ENCODE data around the gene CLCN2.

The CLCN2 gene

GRCh38 chr3:184358124-184358767 lies 3.2 kb downstream of the CLCN2 start:
- Mint-ChIP-seq H3K27ac (no peak overlapping the region), H3K27me3 (no peaks in the 10 kb centered on the region), H3K4me3 (no peak overlapping the region), H3K9me3 (no peaks in the 10 kb centered on the region), H3K36me3 (ENCODE audit: low read depth) (peaks cover 7% of the 10 kb centered on the region), H3K4me1 (ENCODE audit: low read depth) (peaks cover 13% of the 10 kb centered on the region)

- Mint-ChIP-seq H3K4me3 (no peak overlapping the region), H3K4me1 (ENCODE audit: low read depth) (peaks cover 12% of the 10 kb centered on the region), H3K9me3 (no peaks in the 10 kb centered on the region), H3K27me3 (no peaks in the 10 kb centered on the region), H3K27ac (no peak overlapping the region), H3K36me3 (ENCODE audit: low read depth) (peaks cover 6% of the 10 kb centered on the region)
Measured at GRCh38 chr3:184357248-184358123, 3.9 kb downstream of the CLCN2 start.

GRCh38 chr3:184355261-184356040 lies 6.0 kb downstream of the CLCN2 start:
- Mint-ChIP-seq H3K4me1 (ENCODE audit: low read depth) (peaks cover 6% of the 10 kb centered on the region), H3K27ac (no peak overlapping the region), H3K27me3 (no peaks in the 10 kb centered on the region), H3K9me3 (no peaks in the 10 kb centered on the region), H3K36me3 (ENCODE audit: low read depth) (peaks cover 6% of the 10 kb centered on the region), H3K4me3 (no peak overlapping the region)

- H3K36me3 Mint-ChIP-seq (ENCODE audit: low read depth), result peaks cover 6% of the 10 kb centered on the region
- no peaks in the 10 kb centered on the region for H3K9me3 Mint-ChIP-seq
- H3K27me3 Mint-ChIP-seq, result no peaks in the 10 kb centered on the region
- no peak overlapping the region for H3K27ac Mint-ChIP-seq
- H3K4me1 Mint-ChIP-seq (ENCODE audit: low read depth), result no peaks in the 10 kb centered on the region
- no peak overlapping the region for H3K4me3 Mint-ChIP-seq
Measured at GRCh38 chr3:184354754-184355153, 6.7 kb downstream of the CLCN2 start.

DNA sequence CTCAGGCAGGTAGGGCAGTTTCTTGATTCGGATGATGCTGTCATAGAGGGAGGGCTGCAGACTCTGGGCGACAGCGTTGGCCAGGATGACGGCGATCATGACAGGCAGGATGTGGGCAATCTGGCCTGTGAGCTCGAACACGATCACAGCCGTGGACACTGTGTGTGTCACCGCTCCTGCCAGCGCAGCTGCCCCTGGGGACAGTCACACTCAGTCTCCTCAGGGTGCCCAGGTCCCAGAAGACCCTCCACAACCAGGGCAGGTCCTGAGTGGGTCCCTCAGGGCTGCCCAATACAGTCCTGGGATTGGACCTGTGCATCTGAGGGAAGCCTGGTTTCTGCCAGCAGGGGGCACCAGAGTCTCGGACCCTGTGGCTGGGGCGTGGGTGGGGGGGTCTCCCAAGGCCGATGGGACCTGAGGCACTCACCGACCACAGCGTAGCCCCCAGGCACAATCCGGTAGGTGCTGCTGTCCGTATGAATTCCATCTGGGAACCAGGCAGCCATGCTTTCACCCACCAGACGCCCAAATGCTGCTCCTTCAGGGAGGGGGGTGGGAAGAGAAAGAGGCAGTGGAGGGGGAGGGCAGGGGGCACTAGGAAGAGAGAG lies 7.2 kb downstream of the CLCN2 start:
- H3K27me3 Mint-ChIP-seq, result no peaks in the 10 kb centered on the region
- H3K27ac Mint-ChIP-seq, result no peak overlapping the region
- H3K4me3 Mint-ChIP-seq, result no peak overlapping the region
- peaks cover 6% of the 10 kb centered on the region for H3K36me3 Mint-ChIP-seq (ENCODE audit: low read depth)
- no peaks in the 10 kb centered on the region for H3K4me1 Mint-ChIP-seq (ENCODE audit: low read depth)
- no peaks in the 10 kb centered on the region for H3K9me3 Mint-ChIP-seq

DNA sequence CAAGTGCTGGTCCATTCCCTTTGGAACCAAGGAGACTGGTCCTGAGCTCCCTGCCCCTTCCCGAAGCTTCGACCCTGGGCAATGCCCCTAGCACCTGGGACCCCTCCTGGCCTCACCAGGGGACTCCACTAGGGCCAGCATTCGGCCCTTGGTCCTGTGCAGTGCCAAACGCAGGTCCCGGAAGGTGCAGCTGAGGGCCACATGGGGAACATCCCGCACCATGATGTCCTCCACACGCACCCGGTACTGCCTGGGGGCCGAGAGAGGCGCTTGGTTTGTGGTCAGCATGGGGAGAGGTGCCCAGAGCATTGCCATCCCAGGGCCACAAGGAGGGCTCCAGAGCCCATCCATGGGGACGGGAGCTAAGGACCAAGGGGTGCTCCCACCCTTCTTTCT lies 7.9 kb downstream of the CLCN2 start:
- H3K27ac Mint-ChIP-seq, result no peak overlapping the region
- H3K4me3 Mint-ChIP-seq, result no peak overlapping the region

GRCh38 chr3:184352897-184353545 lies 8.4 kb downstream of the CLCN2 start:
- H3K27me3 Mint-ChIP-seq, result no peaks in the 10 kb centered on the region
- no peaks in the 10 kb centered on the region for H3K4me1 Mint-ChIP-seq (ENCODE audit: low read depth)

More for the DNA sequence above, 7.9 kb downstream of the CLCN2 start:
- no peaks in the 10 kb centered on the region for H3K9me3 Mint-ChIP-seq
- no peaks in the 10 kb centered on the region for H3K4me1 Mint-ChIP-seq (ENCODE audit: low read depth)
- no peaks in the 10 kb centered on the region for H3K27me3 Mint-ChIP-seq
- H3K36me3 Mint-ChIP-seq (ENCODE audit: low read depth), result peaks cover 6% of the 10 kb centered on the region

DNA sequence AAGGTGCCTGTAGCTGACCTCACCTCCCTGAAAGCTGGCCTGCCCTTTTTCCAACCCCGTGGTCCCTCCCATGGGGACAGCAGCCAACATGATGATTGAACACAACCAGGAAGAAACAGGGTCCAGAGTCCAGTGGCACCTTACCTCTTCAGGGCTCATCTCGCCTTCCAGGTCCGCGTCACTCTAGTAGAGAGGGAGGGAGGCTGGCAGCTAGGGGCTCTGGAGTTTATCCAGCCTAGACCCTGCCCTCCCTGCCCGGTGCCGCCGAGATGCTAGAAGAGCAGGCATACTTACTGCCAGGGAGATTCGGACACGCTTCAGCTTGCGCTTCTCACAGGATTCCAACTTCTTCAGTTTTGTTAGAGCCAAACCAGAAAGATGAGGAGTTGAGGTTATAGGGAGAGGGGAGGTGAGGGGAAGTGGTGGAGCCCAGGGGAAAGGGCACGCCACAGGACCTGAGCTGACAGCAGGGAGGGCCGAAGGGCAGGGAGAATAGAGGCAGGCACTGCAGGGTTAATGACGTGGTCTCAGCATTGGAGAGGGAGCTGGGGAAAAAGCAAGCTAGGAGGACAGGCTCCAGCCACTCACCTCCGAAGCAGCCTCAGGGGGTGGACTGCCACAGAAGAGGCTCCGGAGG lies 9.1 kb downstream of the CLCN2 start:
- Mint-ChIP-seq H3K9me3 (no peaks in the 10 kb centered on the region), H3K27me3 (no peaks in the 10 kb centered on the region), H3K27ac (no peak overlapping the region), H3K4me1 (ENCODE audit: low read depth) (no peaks in the 10 kb centered on the region), H3K4me3 (no peak overlapping the region), H3K36me3 (ENCODE audit: low read depth) (peaks cover 6% of the 10 kb centered on the region)

More at GRCh38 chr3:184352897-184353545, 8.4 kb downstream of the CLCN2 start:
- H3K9me3 Mint-ChIP-seq, result no peaks in the 10 kb centered on the region
- H3K27ac Mint-ChIP-seq, result no peak overlapping the region
- peaks cover 6% of the 10 kb centered on the region for H3K36me3 Mint-ChIP-seq (ENCODE audit: low read depth)
- no peak overlapping the region for H3K4me3 Mint-ChIP-seq

DNA sequence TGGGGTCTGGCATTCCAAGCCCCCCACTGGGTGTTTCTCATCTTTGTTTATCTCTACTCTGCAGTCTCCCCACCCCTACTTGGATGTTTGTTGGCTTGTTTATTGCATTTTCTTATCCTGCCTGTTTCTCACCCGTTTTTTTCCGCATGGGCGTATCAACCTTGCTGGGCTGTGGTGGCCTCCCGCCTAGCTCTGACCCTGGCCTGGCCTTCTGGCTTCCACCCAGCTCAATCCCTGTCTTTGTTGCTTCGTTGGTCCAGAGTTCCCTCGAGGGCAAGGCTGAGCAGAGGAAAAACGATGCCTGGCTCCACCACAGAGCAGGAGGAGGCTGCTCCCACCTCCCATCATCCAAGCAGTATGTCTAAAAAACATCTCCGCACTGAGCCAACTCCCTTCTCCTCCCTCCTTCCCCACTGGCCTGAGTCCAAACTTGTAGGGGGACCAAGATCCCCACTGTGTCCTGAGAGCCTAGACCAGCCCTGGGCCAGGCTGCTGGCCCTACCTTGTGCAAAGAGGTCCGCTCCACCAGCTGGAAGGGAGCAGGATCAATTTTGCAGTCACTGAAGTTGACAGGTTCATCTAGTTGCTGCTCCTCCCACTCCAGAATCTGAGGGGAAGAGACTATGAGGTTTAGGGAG lies 9.8 kb downstream of the CLCN2 start:
- Mint-ChIP-seq H3K4me1 (ENCODE audit: low read depth) (no peaks in the 10 kb centered on the region), H3K4me3 (no peak overlapping the region), H3K27me3 (no peaks in the 10 kb centered on the region), H3K36me3 (ENCODE audit: low read depth) (peaks cover 6% of the 10 kb centered on the region), H3K27ac (no peak overlapping the region), H3K9me3 (no peaks in the 10 kb centered on the region)

- Mint-ChIP-seq H3K36me3 (ENCODE audit: low read depth) (peaks cover 6% of the 10 kb centered on the region), H3K4me1 (ENCODE audit: low read depth) (no peaks in the 10 kb centered on the region), H3K27me3 (no peaks in the 10 kb centered on the region), H3K4me3 (no peak overlapping the region), H3K27ac (no peak overlapping the region), H3K9me3 (no peaks in the 10 kb centered on the region)
Measured at GRCh38 chr3:184350618-184351017, 10.8 kb downstream of the CLCN2 start.

GRCh38 chr3:184349563-184350470 lies 11.6 kb downstream of the CLCN2 start:
- Mint-ChIP-seq H3K27me3 (no peaks in the 10 kb centered on the region), H3K9me3 (no peaks in the 10 kb centered on the region), H3K27ac (no peak overlapping the region), H3K4me1 (ENCODE audit: low read depth) (no peaks in the 10 kb centered on the region), H3K36me3 (ENCODE audit: low read depth) (peaks cover 3% of the 10 kb centered on the region), H3K4me3 (no peak overlapping the region)

GRCh38 chr3:184348057-184348382 lies 13.4 kb downstream of the CLCN2 start:
- no peaks in the 10 kb centered on the region for H3K4me1 Mint-ChIP-seq (ENCODE audit: low read depth)
- no peak overlapping the region for H3K27ac Mint-ChIP-seq
- peaks cover 3% of the 10 kb centered on the region for H3K36me3 Mint-ChIP-seq (ENCODE audit: low read depth)
- no peak overlapping the region for H3K4me3 Mint-ChIP-seq
- H3K9me3 Mint-ChIP-seq, result no peaks in the 10 kb centered on the region
- H3K27me3 Mint-ChIP-seq, result no peaks in the 10 kb centered on the region
